IPS DF 4.7 (cell line): Measurements from ENCODE around the gene SYNPO2.
"Not testable (repeated sequence)": the region's sequence is repeated elsewhere in the genome, so short reads cannot be mapped to it uniquely, and the experiment has no call there.

Source experiments
- DNase-seq: peaks from one replicate; pipeline ENCODE4 v3.0.0-alpha.2; 2013; ENCODE audit warnings: low spot score; ENCODE audit errors: extremely low read depth

The SYNPO2 gene

DNA sequence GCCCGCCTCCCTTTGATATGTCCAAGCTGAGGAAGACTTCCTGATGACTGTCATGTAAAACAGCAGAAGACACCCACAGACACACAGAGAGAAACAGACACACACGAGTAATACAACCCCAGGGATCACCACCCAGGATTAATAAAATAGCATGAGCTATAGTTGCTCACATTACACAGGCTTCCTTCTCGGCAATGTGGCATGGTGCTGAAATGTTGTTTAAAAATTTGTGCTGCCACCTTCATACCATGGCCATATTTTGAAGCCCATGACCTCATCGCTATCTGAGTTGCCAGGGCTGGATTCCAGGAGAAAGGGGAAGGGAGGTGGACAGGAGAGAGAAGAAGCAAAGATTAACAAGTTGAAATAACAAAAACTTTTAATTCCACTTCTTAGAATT lies 111.7 kb downstream of the SYNPO2 start:
- no peak for DNase-seq

DNA sequence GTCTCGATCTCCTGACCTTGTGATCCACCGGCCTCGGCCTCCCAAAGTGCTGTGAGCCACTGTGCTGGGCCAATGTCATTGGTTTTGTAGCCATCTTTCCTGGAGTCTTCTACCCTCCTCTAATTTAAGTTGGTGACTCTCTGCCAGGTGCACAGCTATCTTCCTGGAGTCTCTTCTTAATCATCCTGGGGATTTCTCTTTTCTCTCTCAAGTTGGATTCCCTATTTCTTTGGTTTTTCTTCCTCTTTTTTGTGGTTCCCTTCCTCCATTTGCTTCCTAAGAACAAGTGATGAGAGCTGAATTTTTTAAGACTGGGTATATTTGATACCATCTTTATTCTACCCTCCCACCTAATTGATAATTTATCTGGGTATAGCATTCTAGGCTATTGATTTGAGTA lies 113.8 kb downstream of the SYNPO2 start:
- DNase-seq = no peak

DNA sequence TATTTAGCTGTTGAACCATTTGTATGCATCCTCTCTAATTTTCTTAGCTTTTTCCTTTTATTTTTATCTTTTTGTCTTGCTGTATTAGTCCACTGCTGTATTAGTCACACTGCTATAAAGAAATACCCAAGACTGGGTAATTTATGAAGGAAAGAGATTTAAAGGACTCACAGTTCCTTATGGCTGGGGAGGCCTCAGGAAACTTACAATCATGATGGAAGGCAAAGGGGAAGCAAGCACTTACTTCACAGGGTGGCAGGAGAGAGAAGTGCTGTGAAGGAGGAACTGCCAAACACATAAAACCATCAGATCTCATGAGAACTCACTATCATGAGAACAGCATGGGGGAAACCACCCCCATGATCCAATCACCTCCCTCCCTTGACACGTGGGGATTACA lies 114.3 kb downstream of the SYNPO2 start:
- not testable (repeated sequence) for DNase-seq

DNA sequence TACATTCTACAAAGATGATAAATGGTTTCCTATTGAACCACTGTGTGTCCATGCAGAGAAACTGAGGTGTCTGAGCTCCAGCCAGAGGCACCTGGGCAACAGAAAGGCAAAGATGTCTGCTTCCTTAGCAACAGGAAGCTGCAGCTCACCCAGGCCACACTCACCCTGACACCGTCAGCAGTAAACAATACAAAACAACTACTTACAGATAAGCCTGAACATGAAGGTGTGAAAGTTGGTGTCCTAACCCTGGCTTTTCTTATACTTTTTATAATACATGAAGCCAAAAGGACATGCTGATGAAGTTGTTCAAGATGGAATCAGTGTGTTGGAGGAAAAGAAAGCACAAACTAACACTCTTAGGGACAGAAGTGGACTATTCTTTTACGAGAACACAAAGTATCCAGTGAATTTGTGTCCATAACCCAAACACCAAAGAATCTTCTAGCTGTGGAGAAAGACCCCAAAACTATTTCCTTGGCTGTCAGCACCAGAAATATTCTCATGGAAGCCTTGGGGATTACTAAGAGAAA lies 117.3 kb downstream of the SYNPO2 start:
- DNase-seq = no peak

DNA sequence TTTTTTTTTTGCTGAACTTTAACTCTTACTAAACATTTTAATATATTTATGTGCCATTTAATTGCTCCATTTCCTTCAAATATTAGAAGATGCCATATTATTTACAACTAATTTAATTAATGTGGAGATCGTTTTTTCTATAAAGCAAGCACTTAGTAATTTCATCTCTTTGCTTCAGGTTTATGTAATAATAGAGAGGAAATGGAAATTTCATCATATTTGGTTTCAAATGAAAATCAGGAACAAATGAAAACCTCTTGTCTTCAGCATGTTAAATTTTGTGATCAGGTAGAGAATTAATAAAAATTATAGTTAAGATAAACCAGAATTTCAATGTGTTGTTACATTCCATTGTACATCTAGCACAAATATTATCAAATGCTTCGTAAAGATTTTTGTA lies 120.1 kb downstream of the SYNPO2 start:
- no peak for DNase-seq

DNA sequence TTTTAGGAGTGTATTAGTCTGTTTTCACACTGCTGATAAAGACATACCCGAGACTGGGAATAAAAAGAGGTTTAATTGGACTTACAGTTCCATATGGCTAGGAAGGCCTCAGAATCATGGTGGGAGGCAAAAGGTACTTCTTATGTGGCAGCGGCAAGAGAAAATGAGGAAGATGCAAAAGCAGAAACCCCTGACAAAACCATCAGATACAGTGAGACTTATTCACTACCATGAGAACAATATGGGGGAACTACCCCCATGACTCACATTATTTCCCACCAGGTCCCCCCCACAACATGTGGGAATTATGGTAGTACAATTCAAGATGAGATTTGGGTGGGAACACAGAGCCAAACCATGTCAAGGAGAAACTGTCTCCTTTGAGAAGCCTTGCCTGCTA lies 121.6 kb downstream of the SYNPO2 start:
- not testable (repeated sequence) for DNase-seq

DNA sequence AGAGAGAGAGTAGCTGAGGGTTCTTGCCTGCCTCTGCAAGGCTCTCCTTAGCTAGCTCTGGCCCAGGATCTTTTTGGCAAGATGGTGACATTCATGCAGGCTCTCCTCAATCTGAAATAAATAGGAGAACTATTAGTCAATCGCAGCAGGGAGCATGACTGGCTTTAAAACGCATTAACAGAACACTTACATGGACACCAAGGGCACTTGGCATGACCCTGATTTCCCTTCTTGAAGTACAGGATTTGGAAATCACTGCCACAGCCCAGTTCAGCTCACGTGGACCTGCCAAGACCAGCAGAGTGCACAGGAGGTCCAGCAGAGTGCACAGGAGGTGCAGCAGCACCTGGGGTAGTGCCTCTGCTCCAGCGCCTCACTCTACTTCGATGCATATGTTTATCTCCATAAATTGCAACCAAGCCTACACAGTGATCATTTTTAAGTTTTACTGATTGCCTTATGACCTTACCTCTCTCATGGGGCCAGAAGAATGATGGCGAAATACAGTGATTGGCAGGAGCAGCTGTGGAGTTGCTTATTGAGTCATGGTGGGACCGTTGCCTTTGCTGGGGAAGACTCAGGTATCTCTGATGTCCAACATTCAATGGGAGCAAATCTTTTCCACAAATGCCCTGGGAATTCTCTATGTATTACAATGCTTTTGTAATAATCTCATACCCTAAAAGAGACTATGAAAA lies 122.4 kb downstream of the SYNPO2 start:
- no peak for DNase-seq

DNA sequence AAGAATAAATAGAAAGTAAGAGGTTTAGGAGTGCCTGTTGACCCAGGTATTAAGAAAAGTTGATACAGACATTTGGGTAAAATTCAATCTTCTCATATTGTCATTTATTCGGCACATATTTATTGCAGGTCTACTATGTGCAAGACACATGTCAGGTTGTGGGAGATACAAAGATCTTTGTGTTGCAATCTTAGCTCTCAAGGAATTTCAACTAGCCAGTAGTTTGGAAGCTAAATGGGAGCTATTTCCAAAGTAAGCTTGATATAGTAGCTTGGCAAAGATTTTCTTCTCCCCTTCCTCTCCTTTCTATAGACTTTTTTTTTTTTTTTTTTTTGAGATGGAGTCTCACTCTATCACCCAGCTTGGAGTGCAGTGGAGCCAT lies 122.9 kb downstream of the SYNPO2 start:
- no peak for DNase-seq

DNA sequence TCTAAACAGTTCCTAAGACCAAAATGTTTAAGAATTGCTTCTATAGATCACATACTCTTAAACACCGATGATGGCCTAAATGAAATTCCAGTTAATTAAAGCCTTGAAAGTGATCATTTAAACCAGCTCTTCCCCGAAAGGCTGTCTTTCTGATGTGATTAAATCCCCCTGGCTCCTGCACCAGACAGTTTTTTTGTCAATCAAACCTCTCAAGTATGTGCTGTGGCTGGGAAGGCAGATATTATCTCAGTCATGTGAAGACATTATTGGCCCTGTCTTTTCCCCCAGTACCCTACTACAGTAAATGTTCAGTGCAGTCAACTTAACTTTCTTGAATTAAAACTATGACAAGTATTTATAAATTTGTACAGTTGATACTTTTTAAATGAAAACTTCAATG lies 126.0 kb downstream of the SYNPO2 start:
- DNase-seq = no peak

DNA sequence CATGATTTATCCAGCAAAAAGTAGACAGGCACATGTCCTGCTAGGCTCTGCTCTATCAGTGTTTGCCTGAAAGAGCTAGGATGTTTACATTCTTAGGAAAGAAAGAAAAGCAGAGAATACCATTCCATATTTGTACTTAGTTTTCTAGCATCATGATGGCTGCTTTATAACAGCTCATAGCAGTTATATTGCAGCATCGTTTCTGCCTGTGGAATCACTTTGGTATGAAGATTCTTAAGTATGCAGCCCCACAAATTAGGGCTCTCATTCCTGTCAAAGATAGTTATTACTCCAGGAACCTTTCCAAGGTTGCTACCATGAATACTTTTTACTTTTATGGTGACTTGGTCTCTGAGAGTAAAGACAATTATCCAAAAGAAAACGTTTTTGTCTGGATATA lies 128.0 kb downstream of the SYNPO2 start:
- no peak for DNase-seq

DNA sequence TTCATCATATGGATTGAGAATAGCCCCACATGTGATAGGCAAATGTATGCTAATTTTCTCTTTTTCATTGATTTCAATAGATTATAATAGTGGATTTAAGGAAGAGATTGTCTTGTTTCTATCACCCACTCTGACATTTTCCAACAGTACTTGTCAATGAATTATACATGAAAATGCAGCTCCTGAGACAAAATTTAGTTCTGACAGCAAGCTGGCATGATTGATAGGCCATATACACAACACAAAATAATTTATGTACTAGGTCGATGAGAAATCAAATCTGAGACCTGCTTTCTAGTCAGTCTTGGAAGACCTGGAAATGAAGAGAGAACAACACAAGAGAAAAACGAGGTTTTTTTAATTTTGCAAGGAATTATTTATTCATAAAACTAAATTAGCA lies 129.0 kb downstream of the SYNPO2 start:
- no peak for DNase-seq

DNA sequence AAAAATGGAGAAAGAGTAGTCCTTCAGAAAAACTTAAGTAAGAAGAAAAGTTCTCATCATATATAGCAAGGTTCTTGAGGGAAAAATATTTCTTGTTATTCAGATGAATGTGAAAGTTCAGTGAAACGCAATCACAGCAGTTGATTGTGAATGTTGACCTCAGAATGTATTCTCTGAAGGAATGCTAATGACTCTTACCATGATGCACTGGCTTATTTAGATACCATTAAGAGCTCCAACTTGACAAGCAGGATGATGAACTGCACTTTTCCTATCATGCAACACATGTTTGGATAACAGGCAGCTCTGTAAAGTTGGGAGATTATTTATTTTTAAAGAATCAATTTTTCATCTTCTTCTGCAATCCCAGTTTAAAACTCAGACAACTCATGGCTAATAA lies 131.5 kb downstream of the SYNPO2 start:
- DNase-seq = no peak

DNA sequence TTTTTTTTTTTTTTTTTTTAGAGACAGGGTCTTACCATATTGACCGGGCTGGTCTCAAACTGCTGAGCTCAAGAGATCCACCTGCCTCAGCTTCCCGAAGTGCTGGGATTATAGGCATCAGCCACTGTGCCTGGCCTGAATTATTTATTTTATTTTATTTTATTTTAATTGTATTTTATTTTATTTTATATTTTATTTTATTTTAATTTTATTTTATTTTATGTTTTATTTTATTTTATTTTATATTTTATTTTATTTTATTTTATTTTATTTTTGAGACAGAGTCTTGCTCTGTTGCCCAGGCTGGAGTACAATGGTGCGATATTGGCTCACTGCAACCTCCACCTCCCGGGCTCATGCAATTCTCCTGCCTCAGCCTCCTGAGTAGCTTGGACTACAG lies 133.9 kb downstream of the SYNPO2 start:
- DNase-seq = not testable (repeated sequence)

DNA sequence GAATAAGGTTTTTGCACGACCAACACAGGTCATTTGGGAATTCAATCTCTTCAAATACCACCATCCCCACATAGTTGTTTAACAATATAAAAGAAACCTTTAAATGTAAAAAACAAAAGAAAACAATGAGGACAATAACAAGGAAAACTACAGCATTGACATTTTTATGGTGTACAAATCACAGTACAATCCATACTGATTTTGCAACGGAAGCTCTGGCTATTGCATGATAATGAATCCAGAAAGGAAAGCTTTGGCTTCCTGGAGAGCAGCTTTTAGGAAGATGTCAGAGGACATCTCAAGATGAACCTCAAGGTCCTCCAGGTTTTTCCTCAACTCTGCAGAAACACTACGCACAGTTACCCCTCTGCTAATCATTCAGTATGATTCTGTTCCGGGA lies 135.4 kb downstream of the SYNPO2 start:
- DNase-seq = no peak

DNA sequence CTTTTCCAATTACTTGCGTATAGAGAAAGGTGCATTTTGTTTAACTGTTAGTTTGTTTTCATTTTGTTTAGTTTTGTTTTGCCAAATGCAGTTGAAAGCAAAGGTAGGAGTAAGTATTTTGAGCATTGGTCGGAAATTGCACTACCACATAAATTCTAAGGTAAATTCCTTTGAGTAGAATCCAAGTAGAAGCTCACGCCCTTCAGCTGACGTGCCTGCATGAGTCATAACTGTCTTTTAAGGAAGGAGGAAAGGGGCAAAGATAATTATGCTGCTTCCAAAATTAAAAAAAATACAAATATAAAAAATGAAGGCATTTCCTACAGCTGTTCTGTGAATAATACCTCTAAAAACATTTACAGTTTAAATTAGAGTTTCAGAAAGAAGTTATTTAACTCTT lies 136.8 kb downstream of the SYNPO2 start:
- no peak for DNase-seq

DNA sequence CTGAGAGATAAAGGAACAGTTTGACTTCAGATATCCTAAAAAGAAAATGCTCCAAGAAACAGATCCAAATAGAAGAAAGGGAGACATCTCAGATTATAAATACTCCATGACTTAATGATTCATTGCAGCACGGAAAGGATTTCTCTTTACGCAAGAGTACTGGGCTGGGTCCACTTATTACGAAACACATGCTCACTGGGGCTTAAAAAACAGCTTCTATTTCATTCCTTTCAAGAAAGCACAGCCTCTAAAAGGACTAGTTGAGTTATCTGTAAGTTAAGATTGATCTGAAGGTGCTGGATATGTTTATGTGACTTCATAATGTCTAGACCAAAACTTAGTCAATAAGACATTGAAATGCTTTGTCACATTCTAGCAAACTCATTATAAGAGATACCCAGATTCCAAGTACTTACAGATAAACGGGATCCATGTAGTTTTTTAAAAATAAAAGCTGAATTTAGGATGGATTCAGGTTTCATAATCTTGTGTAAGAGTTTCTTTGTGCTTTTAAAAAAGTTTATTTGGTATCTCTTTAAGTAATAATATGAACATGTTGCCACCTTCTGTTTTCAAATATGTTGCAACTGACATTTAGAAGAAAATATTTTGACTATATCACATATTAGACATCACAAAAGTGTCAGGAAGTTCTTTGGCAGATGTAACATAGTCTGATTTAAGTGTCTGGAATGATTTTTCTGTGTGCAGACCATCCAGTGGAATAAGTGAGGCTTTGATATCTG lies 137.4 kb downstream of the SYNPO2 start:
- DNase-seq = no peak

DNA sequence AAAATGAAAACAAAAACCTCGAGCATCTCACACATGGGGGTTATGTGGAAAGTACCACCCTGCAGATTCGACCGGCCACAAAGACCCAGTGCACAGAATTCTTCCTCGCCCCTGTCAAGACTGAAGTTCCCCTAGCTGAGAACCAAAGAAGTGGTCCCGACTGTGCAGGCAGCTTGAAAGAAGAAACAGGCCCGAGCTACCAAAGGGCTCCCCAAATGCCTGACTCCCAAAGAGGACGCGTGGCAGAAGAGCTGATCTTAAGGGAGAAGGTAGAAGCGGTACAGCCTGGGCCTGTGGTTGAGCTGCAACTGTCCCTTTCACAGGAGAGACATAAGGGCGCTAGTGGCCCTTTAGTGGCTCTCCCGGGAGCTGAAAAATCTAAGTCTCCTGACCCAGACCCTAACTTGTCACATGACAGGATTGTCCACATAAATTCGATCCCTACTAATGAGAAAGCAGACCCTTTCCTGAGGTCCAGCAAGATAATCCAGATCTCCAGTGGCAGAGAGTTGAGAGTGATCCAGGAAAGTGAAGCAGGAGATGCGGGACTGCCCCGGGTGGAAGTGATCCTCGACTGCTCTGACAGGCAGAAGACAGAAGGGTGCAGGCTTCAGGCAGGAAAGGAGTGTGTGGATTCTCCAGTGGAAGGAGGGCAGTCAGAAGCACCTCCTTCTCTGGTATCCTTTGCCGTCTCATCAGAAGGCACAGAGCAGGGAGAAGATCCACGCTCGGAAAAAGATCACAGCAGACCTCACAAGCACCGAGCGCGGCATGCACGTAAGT lies 138.2 kb downstream of the SYNPO2 start:
- DNase-seq = no peak

DNA sequence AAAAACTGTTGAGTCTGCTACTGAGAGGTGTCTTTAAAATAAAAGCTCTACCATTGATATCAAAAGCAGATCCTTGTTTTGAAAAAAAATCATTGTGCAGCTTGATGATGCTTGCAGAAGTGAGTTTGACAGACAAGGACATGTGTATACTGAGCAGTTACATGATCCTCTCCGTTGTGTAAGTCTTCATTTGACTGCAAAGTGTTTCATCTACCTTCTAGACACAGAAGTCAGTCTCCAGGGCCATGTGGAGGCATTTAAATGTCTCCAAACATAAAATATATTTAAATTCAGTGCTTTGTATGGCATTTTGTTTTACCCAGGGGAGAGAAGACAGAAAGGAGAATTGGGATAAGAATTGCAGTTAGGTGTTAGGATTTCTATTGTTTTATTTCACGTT lies 139.2 kb downstream of the SYNPO2 start:
- DNase-seq = no peak

DNA sequence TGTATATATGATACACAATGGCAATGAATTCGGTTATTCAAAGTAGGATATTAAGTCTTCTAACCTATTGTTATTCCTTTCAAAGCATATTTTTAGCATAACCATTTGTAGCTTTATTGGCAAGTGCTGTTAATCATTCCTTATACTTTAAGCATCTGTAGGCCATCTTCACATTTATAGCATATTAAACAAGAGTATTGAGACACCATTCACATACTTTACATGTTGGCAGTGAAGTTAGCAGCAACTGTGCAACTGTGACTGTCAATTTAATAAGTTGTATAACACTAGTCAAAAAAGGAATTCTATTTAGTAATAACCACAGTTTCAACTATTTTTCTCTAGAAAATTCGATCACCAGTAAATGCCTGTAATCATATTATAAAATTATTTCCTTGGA lies 139.6 kb downstream of the SYNPO2 start:
- DNase-seq = no peak

DNA sequence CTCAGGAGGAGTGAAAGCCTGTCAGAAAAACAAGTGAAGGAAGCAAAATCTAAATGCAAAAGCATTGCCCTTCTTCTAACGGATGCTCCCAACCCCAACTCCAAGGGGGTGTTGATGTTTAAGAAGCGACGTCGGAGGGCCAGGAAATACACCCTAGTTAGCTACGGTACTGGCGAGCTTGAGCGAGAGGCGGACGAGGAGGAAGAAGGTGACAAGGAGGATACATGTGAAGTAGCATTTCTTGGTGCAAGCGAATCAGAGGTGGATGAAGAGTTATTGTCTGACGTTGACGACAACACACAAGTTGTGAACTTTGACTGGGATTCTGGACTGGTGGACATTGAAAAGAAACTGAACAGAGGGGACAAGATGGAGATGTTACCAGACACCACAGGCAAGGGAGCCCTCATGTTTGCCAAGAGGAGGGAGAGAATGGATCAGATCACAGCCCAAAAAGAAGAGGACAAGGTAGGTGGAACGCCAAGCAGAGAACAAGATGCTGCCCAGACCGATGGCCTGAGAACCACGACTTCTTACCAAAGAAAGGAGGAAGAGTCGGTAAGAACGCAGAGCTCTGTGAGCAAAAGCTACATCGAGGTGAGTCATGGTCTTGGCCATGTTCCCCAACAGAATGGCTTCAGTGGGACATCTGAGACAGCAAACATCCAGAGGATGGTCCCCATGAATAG lies 141.3 kb downstream of the SYNPO2 start:
- no peak for DNase-seq

DNA sequence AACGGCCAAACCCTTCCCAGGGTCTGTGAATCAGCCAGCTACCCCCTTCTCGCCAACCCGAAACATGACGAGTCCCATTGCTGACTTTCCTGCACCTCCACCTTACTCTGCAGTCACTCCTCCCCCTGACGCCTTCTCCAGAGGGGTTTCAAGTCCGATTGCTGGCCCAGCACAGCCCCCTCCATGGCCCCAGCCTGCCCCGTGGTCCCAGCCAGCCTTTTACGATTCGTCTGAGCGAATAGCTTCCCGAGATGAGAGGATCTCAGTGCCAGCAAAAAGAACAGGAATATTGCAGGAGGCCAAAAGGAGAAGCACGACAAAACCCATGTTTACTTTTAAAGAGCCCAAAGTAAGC lies 141.9 kb downstream of the SYNPO2 start:
- no peak for DNase-seq

DNA sequence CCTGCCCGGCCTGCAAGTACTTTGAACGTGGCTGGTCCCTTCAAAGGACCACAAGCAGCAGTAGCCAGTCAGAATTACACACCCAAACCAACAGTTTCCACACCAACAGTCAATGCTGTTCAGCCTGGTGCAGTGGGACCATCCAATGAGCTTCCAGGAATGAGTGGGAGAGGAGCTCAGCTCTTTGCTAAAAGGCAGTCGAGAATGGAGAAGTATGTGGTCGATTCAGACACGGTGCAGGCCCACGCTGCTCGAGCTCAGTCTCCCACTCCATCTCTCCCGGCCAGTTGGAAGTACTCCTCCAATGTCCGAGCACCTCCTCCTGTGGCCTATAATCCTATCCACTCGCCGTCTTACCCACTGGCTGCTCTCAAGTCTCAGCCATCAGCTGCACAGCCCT lies 142.6 kb downstream of the SYNPO2 start:
- DNase-seq = no peak
